A673 (cell line): ENCODE measurements around the gene RHBDF2. TPM values are rescaled to one million over a fixed set of nuclear protein-coding genes. Genes with fewer than 3 reads are reported as not detected.

Experiments
- BruUV-seq: library from RNA; stranded (reverse); fragments of 400-500 nt; replicated peaks from 2 replicates; lab custom pipeline; 2021; lab: Mats Ljungman, UMichigan
- CTCF ChIA-PET: fragments of 300-600 bp; sonication (Branson Sonifier 250); formaldehyde crosslinking; loops from one replicate; lab custom pipeline; 2022; ENCODE audit warnings: antibody characterized with exemption; lab: Charles Lee
- POLR2A ChIA-PET: fragments of 300-600 bp; sonication (Branson Sonifier 250); formaldehyde crosslinking; loops from one replicate; lab custom pipeline; 2022; ENCODE audit warnings: antibody characterized with exemption; ENCODE audit not compliant: low non-redundant PET; lab: Charles Lee
- DNase-seq: peaks from one replicate; pipeline ENCODE4 v3.0.0-alpha.2; 2015; ENCODE audit warnings: low spot score
- H3K27ac ChIP-seq: fragments of 200-600 bp; sonication (generic); 2 replicates; pipeline ENCODE4 v1.5.1; 2016; ENCODE audit warnings: mixed run types, low read depth, mild to moderate bottlenecking, mixed read lengths, antibody characterized with exemption, low read length; ENCODE audit not compliant: poor library complexity, severe bottlenecking
- H3K27me3 ChIP-seq: fragments of 200-600 bp; sonication (generic); replicated peaks from 2 replicates; pipeline ENCODE4 v1.6.1; 2017; ENCODE audit warnings: mixed run types, low read depth, mild to moderate bottlenecking, mixed read lengths, antibody characterized with exemption, low read length; ENCODE audit not compliant: insufficient read depth, poor library complexity
- H3K36me3 ChIP-seq: fragments of 200-600 bp; sonication (generic); 2 replicates; pipeline ENCODE4 v1.6.1; 2016; ENCODE audit warnings: mixed run types, mild to moderate bottlenecking, mixed read lengths, antibody characterized with exemption, low read length; ENCODE audit not compliant: insufficient read depth, poor library complexity, severe bottlenecking
- H3K4me1 ChIP-seq: fragments of 200-600 bp; sonication (generic); 2 replicates; pipeline ENCODE4 v1.6.1; 2017; ENCODE audit warnings: mixed run types, mild to moderate bottlenecking, mixed read lengths, antibody characterized with exemption, low read length; ENCODE audit not compliant: insufficient read depth, poor library complexity, severe bottlenecking
- H3K4me3 ChIP-seq: fragments of 200-600 bp; sonication (generic); 2 replicates; pipeline ENCODE4 v1.5.1; 2016; ENCODE audit warnings: low read depth, mixed run types, mild to moderate bottlenecking, mixed read lengths, low read length; ENCODE audit not compliant: poor library complexity, severe bottlenecking
- H3K9me3 ChIP-seq: fragments of 200-600 bp; sonication (generic); 2 replicates; pipeline ENCODE4 v1.6.1; 2016; ENCODE audit warnings: mixed run types, low read depth, mild to moderate bottlenecking, mixed read lengths, antibody characterized with exemption, low read length; ENCODE audit not compliant: poor library complexity, severe bottlenecking
- CTCF ChIP-seq: fragments of 300-800, 200-600 bp; sonication (generic); conservative IDR thresholded peaks from 2 replicates; pipeline ENCODE4 v1.5.1; 2017; ENCODE audit warnings: low read depth, mild to moderate bottlenecking, antibody characterized with exemption, low read length, moderate library complexity, mixed read lengths
- EZH2 ChIP-seq: fragments of 200-600 bp; sonication (generic); IDR thresholded peaks from 2 replicates; pipeline ENCODE4 v1.6.1; 2017; ENCODE audit warnings: borderline replicate concordance, low read depth, mild to moderate bottlenecking, mixed read lengths, antibody characterized with exemption, low read length; ENCODE audit not compliant: poor library complexity, severe bottlenecking
- intact Hi-C: fragments of 100-400 bp; cut with micrococcal nuclease; formaldehyde crosslinking; loops from one replicate; pipeline ENCODE4 v1.10.0; 2022; ENCODE audit not compliant: unreplicated experiment
- total RNA-seq: library from RNA; stranded (reverse); gene quantifications from 2 replicates; pipeline ENCODE4 v1.2.3, GENCODE V29; 2021

Gene RHBDF2
- total RNA-seq, 1 experiment from 2014 or later: 20.4 TPM

GRCh38 chr17:76452127-76452659, 49.0 kb downstream of the RHBDF2 start:
- intact Hi-C loops: no loop called here
- Histone ChIP-seq H3K27ac (peak overlapping the region; percentile 83), H3K4me3 (peak overlapping the region; percentile 84)

DNA sequence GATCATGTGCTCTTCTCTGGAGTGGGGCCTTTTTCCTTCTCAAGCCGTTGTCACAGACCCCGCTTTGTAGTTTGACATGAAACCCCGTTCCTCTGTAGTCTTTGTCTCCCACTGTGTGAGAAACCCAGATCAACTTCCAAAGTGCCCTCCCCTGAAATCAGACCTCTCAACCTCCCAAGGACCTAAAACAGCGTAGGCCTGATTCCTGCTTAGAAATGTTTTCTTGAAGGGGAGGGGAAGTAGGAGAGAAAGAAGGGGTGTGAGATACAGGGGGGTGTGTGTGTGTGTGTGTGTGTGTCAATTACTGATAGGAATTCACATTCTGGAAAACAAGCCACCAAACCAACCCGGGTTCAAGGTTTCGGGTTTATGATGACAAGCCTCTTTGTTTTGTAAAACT, 49.7 kb downstream of the RHBDF2 start:
- peak overlapping the region; percentile 84 for H3K4me3 ChIP-seq
- CTCF ChIA-PET: no interaction called here
- BruUV-seq: TSS peak; percentile 34
- TF ChIP-seq CTCF: no peak
- TF ChIP-seq EZH2: no peak
- no peaks in the 10 kb centered on the region for H3K36me3 ChIP-seq
- no peaks in the 10 kb centered on the region for H3K9me3 ChIP-seq
- no peaks in the 10 kb centered on the region for H3K27me3 ChIP-seq
- H3K27ac ChIP-seq: no peak overlapping the region
- intact Hi-C loops: no loop called here
- POLR2A ChIA-PET: no interaction called here
- peaks cover 34% of the 10 kb centered on the region for H3K4me1 ChIP-seq
- no peak for DNase-seq

More at GRCh38 chr17:76452127-76452659, 49.0 kb downstream of the RHBDF2 start:
- ChIA-PET POLR2A (no interaction called here), CTCF (interaction anchor here (0.7 kb wide), 1 partner anchor 86 kb away, joined by 5 read pairs; no protein-coding TSS in a partner anchor)
- peaks cover 27% of the 10 kb centered on the region for H3K4me1 ChIP-seq
- H3K9me3 ChIP-seq: no peaks in the 10 kb centered on the region
- BruUV-seq: no TSS peak
- TF ChIP-seq CTCF (no peak), EZH2 (no peak)
- no peaks in the 10 kb centered on the region for H3K27me3 ChIP-seq
- no peak for DNase-seq
- H3K36me3 ChIP-seq: no peaks in the 10 kb centered on the region

DNA sequence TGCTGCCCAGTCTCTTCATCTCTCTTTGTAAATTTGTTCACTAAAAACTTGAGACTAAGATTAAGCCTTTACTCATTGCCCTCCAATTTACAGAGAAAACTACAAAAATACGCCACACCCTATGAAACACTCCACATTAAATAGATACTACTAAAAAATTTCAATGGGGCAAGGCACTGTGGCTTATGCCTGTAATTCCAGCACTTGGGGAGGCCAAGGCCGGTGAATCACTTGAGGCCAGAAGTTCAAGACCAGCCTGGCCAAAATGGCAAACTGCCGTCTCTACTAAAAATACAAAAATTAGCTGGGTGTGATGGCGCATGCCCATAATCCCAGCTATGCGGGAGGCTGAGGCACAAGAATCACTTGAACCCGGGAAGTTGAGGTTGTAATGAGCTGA, 52.1 kb downstream of the RHBDF2 start:
- TF ChIP-seq CTCF: no peak
- no peak for TF ChIP-seq EZH2
- intact Hi-C loops: no loop called here
- Histone ChIP-seq H3K27ac (no peak overlapping the region), H3K9me3 (no peaks in the 10 kb centered on the region), H3K27me3 (no peaks in the 10 kb centered on the region), H3K4me3 (no peak overlapping the region), H3K4me1 (peaks cover 54% of the 10 kb centered on the region), H3K36me3 (no peaks in the 10 kb centered on the region)
- BruUV-seq: no TSS peak
- no peak for DNase-seq
- POLR2A ChIA-PET: no interaction called here
- CTCF ChIA-PET: no interaction called here
